Stimulated activated CD4-positive, alpha-beta T cell treated with anti-CD3 and anti-CD28 coated beads, Interleukin-4, amount 100 ng/mL, for 48 hours (primary cell): ENCODE measurements around the gene CEP250.
A peak's percentile ranks its signal among the peaks of the same experiment; 100 is the strongest.
"Not testable (repeated sequence)": the region's sequence is repeated elsewhere in the genome, so short reads cannot be mapped to it uniquely, and the experiment has no call there.

ENCODE experiments used
- DNase-seq, 2 donors: peaks; one replicate each; pipeline ENCODE4 v3.0.0-alpha.2; 2020; ENCODE audit warnings: low read depth in 2 of 2

CEP250 gene

DNA sequence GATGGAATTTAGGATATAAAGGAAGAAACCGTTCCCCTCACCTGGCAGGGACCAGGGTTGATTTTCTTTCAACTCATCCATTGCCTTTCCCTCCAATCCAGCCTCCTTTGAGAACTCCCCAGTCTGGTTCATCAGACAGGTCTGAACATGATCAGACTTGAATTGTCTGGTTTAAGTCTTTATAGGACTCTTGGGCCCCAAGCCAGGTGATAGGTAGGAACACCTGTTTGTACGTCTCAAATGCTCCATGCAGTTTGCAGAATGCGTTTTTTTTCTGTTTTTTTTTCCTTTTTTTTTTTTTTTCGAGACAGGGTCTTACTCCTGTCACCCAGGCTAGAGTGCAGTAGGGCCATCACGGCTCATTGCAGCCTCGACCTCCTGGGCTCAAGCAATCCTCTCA, 4.1 kb upstream of the CEP250 start:
- DNase-seq = no peak

DNA sequence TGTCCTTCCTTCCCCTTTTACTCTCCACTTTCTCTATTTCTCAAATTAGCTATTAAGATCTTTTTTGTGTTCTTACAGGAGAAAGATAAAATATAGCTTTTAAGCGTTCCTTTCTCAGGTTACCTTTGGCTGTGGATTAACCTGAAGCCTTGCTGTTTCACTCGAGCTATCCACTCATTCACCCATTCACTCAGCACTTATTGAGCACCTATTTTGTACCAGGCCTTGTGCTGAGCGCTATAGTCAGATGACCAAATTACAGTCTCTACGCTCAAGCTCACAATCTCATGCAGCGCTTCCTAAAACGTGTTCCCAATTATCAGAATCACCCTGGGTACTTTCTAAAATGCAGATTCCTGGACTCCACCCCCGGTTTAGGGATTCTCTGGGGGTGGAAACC, 1.8 kb upstream of the CEP250 start:
- DNase-seq = no peak

DNA sequence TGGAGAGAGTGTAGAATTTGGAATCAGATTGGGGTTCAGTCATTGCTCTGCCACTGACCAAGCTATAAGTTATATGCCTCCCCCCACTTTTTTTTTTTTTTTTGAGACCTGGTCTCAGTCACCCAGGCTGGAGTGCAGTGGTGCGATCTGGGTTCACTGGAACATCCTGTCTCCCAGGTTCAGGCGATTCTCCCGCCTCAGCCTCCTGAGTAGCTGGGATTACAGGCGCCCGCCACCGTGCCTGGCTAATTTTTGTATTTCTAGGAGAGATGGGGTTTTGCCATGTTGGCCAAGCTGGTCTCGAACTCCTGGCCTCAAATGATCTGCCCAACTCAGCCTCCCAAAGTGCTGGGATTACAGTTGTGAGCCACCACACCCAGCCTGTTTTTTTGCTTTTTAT, 1.3 kb downstream of the CEP250 start:
- not testable (repeated sequence) for DNase-seq

DNA sequence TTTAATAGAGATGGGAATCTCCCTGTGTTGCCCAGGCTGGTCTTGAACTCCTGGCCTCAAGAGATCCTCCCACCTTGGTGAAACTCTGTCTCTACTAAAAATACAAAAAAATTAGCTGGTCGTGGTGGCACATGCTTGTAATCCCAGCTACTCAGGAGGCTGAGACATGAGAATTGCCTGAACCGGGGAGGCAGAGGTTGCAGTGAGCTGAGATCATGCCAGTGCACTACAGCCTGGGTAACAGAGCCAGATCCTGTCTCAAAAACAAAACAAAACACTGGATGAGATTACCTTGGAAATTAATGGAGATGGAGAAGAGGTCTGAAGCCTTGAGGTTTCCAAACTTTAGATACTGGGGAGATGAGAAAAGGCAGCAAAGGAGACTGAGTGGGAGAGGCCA, 2.1 kb downstream of the CEP250 start:
- DNase-seq = not testable (repeated sequence)

DNA sequence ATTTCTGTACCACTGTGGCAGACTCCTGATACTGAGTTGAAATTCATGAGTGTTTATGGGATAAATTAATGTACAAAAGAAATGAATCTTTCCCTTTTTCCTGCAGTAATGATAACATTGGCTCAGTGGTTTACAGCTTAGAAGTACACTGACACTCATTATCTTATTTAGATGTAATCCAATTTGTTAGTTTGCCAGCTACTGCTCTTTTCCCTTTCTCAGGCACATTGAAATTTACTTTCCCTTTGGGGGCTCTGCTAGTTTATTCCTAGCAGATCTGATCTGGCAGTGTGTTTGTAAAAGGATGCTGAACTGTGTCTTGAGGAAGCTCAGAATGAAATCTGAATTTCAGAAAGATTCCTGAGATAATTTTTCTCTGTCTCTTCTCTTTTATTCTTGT, 3.0 kb downstream of the CEP250 start:
- no peak for DNase-seq

DNA sequence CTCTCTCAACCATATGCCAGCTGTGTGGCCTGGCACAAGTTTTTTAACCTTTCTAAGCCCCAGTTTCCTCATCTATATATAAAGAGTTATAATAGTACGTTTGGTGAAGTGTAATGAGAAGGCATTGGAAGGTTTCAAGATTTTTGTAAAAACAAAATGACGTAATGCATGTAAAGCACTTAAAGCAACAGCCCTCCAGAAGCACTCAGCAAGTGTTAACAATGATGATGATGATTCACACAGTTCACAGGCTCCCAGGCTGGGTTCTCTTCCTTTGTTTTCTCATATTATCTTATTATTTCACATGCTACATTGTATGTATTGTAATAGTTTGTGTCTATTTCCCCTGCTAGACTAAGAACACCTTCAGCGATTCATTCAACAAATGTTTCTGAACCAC, 6.2 kb downstream of the CEP250 start:
- DNase-seq = no peak

DNA sequence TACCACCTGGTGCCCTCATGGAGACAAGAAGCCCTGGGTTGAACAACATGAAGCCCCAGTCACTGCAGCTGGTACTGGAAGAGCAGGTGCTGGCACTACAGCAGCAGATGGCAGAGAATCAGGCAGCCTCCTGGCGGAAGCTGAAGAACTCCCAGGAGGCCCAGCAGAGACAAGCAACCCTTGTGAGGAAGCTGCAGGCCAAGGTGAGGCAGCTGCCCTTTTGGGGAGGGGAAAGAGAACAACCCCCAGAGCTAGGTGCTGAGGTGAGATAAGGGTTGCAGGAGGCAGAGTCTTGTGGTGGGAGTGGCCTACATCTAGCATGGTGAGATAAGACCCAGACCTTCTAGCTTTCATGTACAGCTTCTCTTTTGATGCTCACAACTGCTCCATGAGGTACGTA, 7.0 kb downstream of the CEP250 start:
- no peak for DNase-seq

DNA sequence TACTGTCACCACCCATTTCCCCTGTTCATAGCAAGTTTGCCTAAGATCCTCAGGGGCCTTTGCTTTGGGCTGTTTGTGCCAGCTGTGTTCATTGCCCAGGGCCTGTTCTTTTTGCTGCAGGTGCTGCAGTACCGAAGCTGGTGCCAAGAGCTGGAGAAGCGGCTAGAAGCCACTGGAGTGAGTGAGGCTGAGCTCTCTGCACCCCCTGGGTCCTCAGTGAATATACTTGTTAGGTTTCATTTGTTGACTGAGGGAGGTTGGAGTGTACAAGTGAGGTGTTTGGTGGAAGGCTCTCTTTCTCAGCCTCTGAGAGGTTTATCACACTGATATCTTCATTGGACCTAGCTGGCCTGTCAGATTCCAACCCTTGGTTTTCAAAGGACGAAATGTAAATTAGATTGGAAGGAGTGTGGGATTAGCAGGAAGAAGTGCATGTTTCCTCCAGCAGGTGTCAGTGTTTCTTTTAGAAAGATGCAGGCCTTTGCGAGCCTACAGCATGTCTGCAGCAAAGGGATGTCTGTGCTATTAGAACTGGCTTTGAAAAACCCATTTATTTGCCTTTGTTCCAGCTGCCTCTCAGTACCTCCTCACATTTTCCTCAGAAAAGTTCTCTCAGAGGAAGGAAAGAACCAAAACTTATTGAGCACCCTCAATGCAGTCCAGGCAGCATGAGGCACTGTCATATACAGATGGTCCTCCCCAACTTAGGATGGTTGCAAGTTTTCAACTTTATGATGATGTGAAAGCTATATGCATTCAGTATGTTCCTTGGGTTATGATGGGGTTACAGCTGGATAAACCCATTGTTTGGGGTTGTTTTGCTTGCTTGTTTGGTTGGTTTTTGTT, 8.3 kb downstream of the CEP250 start:
- DNase-seq = peak; percentile 30 to 32

DNA sequence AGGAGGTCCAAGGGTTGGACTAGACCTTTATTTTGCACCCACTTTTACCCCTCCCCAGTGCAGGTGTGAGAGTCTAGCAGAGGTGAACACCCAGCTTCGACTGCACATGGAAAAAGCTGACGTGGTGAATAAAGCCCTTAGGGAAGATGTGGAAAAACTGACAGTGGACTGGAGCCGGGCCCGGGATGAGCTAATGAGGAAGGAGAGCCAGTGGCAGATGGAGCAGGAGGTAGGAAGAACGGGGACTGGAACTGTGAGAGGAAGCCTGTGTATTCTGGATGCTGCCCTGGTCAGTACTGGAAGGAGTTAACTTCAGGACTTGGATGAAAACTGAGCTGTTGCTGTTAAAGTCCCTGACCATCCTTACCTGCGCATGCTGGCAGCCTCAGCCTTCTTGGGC, 10.6 kb downstream of the CEP250 start:
- no peak for DNase-seq

DNA sequence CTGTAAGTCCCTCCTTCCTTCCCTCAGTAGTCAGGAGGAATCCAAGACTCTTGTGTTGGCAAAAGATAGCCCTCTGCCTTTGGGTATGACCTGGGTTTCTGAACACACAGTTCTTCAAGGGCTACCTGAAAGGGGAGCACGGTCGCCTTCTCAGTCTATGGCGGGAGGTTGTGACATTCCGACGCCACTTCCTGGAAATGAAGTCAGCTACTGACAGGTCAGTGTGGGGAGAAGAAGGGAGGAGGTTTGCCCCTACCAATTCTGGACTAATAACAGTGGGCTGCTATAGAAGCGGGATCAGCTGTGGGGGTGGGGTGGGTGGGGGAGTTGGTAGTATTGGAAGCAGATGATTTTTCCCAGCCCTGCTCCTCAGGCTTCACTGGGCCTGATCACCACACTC, 11.5 kb downstream of the CEP250 start:
- no peak for DNase-seq

DNA sequence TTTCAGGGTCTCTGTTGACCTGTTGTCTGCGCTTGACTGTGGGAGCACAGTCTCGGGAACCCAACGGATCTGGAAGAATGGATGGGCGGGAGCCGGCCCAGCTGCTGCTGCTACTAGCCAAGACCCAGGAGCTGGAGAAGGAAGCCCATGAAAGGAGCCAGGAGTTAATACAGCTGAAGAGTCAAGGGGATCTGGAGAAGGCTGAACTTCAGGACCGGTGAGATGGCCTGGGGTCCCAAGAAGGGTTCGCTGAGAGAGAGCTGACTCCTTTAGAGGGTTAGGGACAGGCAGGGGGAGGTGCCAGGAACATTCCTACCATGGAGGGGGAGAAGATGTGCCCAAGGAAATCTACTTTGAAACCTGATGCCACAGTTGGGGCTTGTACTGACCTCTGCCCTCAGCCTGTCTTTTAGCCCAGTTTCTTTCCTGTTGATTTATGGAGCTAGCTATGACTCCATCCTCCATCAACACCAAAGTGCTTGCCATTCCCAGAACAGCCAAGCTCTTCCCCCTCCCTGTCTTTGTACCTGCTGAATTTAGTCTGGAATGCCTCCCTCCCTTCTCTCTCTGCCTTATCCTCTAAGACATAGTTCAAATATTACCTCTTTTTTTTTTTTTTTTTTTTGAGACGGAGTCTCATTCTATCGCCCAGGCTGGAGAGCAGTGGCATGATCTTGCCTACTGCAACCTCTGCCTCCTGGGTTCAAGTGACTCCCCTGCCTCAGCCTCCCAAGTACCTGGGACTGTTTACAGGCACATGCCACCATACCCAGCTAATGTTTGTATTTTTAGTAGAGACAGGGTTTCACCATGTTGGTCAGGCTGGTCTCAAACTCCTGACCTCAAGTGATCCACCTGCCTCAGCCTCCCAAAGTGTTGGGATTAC, 12.2 kb downstream of the CEP250 start:
- DNase-seq = no peak

DNA sequence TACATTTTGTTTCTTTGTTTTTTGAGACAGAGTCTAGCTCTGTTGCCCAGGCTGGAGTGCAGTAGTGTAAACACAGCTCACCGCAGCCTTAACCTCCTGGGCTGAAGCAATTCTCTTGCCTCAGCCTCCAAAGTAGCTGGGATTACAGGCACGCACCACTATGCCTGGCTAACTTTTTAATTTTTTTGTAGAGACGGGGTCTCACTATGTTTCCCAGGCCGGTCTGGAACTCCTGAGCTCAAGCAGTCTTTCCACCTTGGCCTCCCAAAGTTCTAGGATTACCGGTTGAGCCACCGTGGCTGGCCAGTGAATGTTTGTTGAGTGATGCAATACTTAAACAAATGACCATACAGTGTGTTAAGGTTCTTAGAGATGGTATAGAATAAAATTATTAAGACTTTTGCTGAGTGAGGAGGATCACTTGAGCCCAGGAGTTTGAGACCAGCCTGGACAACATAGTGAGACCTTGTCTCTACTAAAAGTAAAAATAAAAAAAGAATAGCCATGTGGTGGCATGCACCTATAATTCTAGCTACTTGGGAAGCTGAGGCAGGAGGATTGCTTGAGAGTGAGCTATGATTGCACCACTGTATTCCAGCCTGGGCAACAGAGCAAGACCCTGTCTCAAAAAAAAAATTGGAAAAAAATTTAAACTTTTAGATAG, 13.4 kb downstream of the CEP250 start:
- no peak for DNase-seq

DNA sequence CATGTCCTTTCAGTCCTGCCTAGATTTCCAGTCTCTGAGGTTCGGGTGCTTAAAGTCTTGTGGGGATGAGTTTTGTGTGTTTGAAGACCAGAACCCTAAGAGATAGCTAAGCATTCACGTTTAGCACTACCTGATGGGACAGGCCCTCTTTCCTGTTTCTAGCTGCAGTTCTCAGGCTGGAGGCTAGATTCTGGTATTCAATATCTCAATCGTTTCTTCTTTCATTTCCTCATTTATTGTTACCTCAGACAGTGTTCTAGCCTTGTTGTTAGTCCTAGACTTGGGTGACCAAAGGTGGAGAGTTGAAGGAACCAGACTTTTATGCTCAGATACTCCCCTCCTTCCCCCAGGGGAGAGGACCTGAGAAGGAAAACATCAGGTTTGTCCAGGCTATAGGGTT, 16.8 kb downstream of the CEP250 start:
- DNase-seq = no peak

DNA sequence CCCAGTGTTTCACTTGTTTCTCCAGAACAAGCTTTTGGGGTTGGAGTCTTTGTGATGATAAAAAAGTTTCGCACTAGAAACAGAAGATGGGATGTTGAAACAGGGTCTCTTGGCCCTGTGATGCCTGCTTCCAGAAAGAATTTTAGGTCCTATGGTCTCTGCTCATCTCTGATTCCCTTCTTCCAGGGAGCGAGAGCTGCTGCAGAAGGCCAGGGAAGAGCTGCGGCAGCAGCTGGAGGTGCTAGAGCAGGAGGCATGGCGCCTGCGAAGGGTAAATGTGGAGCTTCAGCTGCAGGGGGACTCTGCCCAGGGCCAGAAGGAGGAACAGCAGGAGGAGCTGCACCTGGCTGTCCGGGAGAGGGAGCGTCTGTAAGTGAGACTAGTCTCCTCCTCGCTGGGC, 18.3 kb downstream of the CEP250 start:
- DNase-seq = no peak

DNA sequence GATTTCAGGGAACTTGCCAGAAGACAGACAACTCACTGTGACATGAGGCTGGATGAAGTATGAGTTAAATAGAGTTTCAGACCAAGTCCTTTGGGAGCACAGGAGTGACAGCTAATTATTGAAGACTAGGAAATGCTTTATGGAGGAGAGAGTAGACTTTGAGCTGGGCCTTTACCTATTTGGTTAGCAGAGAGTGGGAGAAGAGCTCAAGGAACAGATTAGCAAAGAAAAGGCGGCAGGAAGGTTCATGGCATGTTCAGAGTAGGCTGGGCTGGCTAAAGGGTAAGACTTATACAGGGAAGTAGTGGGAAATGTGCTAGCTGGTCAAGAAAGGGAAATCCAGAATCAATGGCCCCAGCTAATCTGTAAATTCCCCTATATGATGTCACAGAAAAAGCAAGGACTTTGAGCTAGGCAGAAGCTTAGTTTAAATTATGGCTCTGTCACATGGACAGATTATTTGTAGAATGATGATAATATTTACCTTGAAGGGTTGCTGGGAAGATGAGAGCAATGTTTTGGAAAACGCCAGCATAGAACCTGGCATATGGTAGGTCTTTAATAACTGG, 19.0 kb downstream of the CEP250 start:
- no peak for DNase-seq

DNA sequence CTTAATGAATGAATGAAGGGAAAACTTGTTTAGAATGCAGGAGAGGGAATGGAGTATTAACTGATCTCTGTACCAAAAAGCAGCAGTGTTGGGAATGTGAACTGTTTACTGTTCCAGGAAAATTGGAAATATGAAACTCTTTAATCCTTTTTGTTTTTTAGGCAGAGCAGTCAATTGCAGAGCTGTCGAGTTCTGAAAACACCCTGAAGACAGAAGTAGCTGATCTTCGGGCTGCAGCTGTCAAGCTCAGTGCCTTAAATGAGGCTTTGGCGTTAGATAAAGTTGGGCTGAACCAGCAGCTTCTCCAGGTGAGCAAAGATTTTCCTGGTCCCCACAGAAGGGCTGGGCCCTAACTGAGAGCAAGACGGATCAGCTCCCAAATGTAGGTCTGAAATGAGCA, 20.9 kb downstream of the CEP250 start:
- DNase-seq = no peak

DNA sequence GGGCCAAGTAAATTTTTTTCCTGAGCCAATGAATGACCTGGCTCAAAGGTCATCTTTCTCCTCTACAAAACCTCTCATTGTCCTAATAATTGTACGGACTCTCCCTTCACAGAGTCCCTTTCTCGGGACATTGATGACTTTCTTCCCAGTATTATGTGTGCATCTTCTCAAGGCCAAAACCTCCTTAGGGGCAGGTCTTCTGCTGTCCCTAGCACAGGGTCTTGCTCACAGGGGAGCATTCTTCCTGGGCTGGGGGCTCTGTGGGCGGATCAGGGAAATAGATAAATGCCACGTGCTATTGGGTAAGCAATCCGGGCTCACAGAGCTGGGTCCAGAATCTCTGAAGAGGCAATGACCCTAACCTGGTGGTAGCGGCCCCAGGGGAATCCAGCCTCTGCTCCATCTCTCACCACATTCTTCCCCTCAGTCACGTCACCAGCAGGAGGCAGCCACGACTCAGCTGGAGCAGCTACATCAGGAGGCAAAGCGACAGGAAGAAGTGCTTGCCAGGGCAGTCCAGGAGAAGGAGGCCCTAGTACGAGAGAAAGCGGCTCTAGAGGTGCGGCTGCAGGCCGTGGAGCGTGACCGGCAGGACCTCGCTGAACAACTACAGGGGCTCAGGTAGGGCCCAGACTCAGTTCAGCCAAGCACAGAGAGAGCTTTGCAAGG, 23.5 kb downstream of the CEP250 start:
- no peak for DNase-seq

DNA sequence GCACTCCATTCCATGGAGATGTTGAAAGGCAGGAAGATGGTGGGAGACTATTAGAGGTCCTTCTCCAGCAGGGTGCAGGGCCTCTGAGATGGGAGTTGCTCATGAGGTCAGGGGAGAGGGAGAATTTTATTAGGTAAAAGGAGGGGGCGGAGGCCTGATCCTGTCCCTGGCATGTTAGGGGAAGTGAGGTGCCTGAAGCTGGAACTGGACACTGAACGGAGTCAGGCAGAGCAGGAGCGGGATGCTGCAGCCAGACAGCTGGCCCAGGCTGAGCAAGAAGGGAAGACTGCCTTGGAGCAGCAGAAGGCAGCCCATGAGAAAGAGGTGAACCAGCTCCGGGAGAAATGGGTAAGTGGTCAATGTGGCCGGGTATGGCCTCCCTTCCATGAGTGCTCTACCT, 24.4 kb downstream of the CEP250 start:
- DNase-seq = no peak

DNA sequence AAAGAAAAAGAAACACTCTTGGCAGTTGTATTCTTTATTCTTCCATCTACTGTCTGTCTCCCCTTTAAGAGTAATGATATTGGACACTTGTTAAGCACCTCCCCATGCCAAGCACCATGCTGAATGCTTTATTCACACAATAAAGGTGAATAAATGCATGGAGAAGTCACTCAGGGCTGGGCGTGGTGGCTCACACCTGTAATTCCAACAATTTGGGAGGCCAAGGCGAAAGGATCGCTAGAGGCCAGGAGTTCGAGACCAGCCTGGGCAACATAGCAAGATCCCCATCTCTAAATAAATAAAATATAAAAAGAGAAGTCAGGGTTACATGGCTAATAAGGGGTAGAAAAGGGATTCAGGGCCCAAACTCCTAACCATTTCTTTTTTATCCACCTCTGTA, 32.1 kb downstream of the CEP250 start:
- no peak for DNase-seq

DNA sequence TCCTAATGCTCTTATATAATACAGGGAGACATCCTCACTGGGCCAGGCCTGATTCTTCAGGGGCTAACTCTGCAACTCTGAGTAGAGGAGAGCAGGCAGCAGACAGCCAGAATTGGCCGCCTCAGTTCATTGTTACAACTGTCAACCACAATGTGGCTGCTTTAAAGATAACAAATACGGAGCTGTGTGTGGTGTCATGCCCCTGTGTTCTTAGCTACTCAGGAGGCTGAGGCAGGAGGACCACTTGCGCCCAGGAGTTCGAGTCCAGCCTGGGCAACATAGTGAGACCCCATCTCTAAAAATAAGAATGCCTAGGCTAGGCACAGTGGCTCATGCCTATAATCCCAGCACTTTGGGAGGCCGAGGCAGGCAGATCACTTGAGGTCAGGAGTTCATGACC, 34.3 kb downstream of the CEP250 start:
- no peak for DNase-seq

DNA sequence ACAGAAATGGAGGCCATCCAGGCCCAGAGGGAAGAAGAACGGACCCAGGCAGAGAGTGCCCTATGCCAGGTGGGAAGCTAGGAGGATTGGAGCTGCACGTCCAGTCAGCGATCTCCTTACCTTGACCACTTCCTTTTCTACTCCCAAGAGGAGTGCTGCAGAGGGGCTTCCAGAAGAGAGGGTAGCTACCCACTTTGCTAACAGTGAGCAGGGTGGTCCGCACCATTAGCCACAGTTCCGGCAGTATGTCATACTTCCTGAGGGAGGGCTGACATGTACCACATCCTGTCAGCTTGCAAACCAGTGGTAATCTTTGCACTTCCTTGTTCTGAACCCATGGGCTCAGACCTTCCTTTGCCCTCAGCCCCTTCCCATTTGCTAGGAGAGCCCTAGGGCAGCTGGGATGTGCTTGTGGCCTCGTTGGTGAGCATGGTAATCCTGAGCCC, 35.4 kb downstream of the CEP250 start:
- DNase-seq = peak; percentile 32 to 33

DNA sequence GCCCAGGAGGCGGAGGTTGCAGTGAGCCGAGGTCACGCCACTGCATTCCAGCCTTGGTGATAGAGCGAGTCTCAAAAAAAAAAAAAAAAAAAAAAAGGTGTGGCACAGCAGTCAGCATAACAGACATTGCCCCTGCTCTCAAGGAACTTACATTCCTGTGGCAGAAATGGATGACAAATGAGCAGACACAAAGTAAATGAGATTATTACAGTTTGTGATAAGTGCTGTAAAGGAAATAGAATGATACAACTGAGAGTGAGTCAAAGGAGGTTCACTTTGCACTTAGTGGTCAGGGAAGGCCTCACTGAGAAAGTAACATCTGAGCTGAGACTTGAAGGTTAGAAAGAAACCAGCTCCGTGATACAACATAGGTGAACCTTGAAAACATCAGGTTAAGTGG, 36.4 kb downstream of the CEP250 start:
- DNase-seq = no peak
